Measurements from ENCODE around the gene MBOAT2.

Gene MBOAT2

GRCh38 chr2:9000442-9000841 is 3.0 kb downstream of the MBOAT2 start:
- ATAC-seq (ENCODE audit: insufficient read depth, low read depth): no peak
- H4K20me1 ChIP-seq (ENCODE audit: insufficient read depth, low read length): peaks cover 26% of the 10 kb centered on the region; the same call in 1 of the 2 replicates
- H3K9me3 ChIP-seq (ENCODE audit: insufficient read depth, low read length, severe bottlenecking): no peaks in the 10 kb centered on the region
- no peak for TF ChIP-seq CTCF (IDR thresholded peaks at IDR 0.05; ENCODE audit: borderline replicate concordance, extremely low read depth, low read length, poor library complexity, severe bottlenecking)
- TF ChIP-seq EZH2 (IDR thresholded peaks at IDR 0.05; ENCODE audit: borderline replicate concordance, low read depth, low read length, severe bottlenecking): no peak
- H3K27me3 ChIP-seq (ENCODE audit: insufficient read depth, low read length, poor library complexity): no peaks in the 10 kb centered on the region
- H3K79me2 ChIP-seq (ENCODE audit: insufficient read depth, low read length): peaks cover 85% of the 10 kb centered on the region
- H3K4me2 ChIP-seq (ENCODE audit: insufficient read depth, low read length): peak overlapping the region; percentile 36; the same call in 1 of the 2 replicates
- no peak overlapping the region for H3K27ac ChIP-seq (ENCODE audit: low read length)
- no peak overlapping the region for H3K4me3 ChIP-seq (ENCODE audit: low read depth in 1 of 2, low read length in 2 of 2)
- no peak overlapping the region for H3K9ac ChIP-seq (ENCODE audit: low read depth, low read length)
- H2AFZ ChIP-seq (ENCODE audit: low read depth, low read length): no peak overlapping the region
- no peaks in the 10 kb centered on the region for H3K36me3 ChIP-seq (ENCODE audit: insufficient read depth, low read length)
- peaks cover 56% of the 10 kb centered on the region for H3K4me1 ChIP-seq (ENCODE audit: insufficient read depth, low read length)
- no peak for DNase-seq

- H3K27me3 ChIP-seq (ENCODE audit: insufficient read depth, low read length, poor library complexity): no peaks in the 10 kb centered on the region
- no peak overlapping the region for H2AFZ ChIP-seq (ENCODE audit: low read depth, low read length)
- H3K79me2 ChIP-seq (ENCODE audit: insufficient read depth, low read length): peaks cover 89% of the 10 kb centered on the region
- no peaks in the 10 kb centered on the region for H3K9me3 ChIP-seq (ENCODE audit: insufficient read depth, low read length, severe bottlenecking)
- no peak overlapping the region for H3K4me3 ChIP-seq (ENCODE audit: low read depth in 1 of 2, low read length in 2 of 2)
- no peak overlapping the region; the same call in 1 of the 2 replicates for H3K27ac ChIP-seq (ENCODE audit: low read length)
- TF ChIP-seq CTCF (IDR thresholded peaks at IDR 0.05; ENCODE audit: borderline replicate concordance, extremely low read depth, low read length, poor library complexity, severe bottlenecking): no peak
- ATAC-seq (ENCODE audit: insufficient read depth, low read depth) (no peak), DNase-seq (no peak)
- no peak overlapping the region for H3K9ac ChIP-seq (ENCODE audit: low read depth, low read length)
- H3K4me1 ChIP-seq (ENCODE audit: insufficient read depth, low read length): peaks cover 52% of the 10 kb centered on the region
- no peaks in the 10 kb centered on the region for H3K36me3 ChIP-seq (ENCODE audit: insufficient read depth, low read length)
- peaks cover 26% of the 10 kb centered on the region; the same call in 1 of the 2 replicates for H4K20me1 ChIP-seq (ENCODE audit: insufficient read depth, low read length)
- H3K4me2 ChIP-seq (ENCODE audit: insufficient read depth, low read length): no peak overlapping the region
Measured at GRCh38 chr2:8999797-9000196, 3.7 kb downstream of the MBOAT2 start.

GRCh38 chr2:8999102-8999446 is 4.4 kb downstream of the MBOAT2 start:
- Histone ChIP-seq H3K4me2 (ENCODE audit: insufficient read depth, low read length) (no peak overlapping the region), H2AFZ (ENCODE audit: low read depth, low read length) (no peak overlapping the region), H3K9ac (ENCODE audit: low read depth, low read length) (no peak overlapping the region), H3K27ac (ENCODE audit: low read length) (no peak overlapping the region), H3K79me2 (ENCODE audit: insufficient read depth, low read length) (peaks cover 89% of the 10 kb centered on the region), H4K20me1 (ENCODE audit: insufficient read depth, low read length) (peaks cover 33% of the 10 kb centered on the region), H3K9me3 (ENCODE audit: insufficient read depth, low read length, severe bottlenecking) (no peaks in the 10 kb centered on the region), H3K4me1 (ENCODE audit: insufficient read depth, low read length) (peaks cover 45% of the 10 kb centered on the region), H3K27me3 (ENCODE audit: insufficient read depth, low read length, poor library complexity) (no peaks in the 10 kb centered on the region), H3K4me3 (ENCODE audit: low read depth in 1 of 2, low read length in 2 of 2) (no peak overlapping the region), H3K36me3 (ENCODE audit: insufficient read depth, low read length) (no peaks in the 10 kb centered on the region)
- DNase-seq: no peak
- ATAC-seq (ENCODE audit: insufficient read depth, low read depth): no peak
- TF ChIP-seq EZH2 (IDR thresholded peaks at IDR 0.05; ENCODE audit: borderline replicate concordance, low read depth, low read length, severe bottlenecking) (no peak), CTCF (IDR thresholded peaks at IDR 0.05; ENCODE audit: borderline replicate concordance, extremely low read depth, low read length, poor library complexity, severe bottlenecking) (no peak)
